H1 (cell line): ENCODE data around the gene RIPOR3. TPM values are rescaled to one million over a fixed set of nuclear protein-coding genes. Genes with fewer than 3 reads are reported as not detected.

Source experiments
- FOSL1 ChIP-seq: IDR thresholded peaks from 2 replicates; pipeline ENCODE4 v1.6.1; 2011; ENCODE audit warnings: mild to moderate bottlenecking, low read depth, low read length, moderate library complexity; ENCODE audit not compliant: insufficient read depth
- GABPA ChIP-seq: IDR thresholded peaks from 2 replicates; pipeline ENCODE4 v1.6.1; 2011; ENCODE audit warnings: mild to moderate bottlenecking, low read length, moderate library complexity, borderline replicate concordance; ENCODE audit not compliant: insufficient read depth
- KDM4A ChIP-seq: IDR thresholded peaks from one replicate; pipeline ENCODE4 v1.7.1; 2012; ENCODE audit warnings: low read depth, mild to moderate bottlenecking, moderate library complexity, low read length, inconsistent platforms; ENCODE audit not compliant: severe bottlenecking
- PHF8 ChIP-seq: fragments of 200-600 bp; sonication (generic); conservative IDR thresholded peaks from 2 replicates; pipeline ENCODE4 v1.7.1; 2012; ENCODE audit warnings: low read depth, mild to moderate bottlenecking, inconsistent platforms, low read length, moderate library complexity
- POLR2A ChIP-seq, 2 experiments: IDR thresholded peaks; 1 replicate in 1 of 2; 2 replicates in 1 of 2; pipeline ENCODE4 v1.6.1; 2011; ENCODE audit warnings: low read depth in 2 of 2, low read length in 2 of 2, mild to moderate bottlenecking in 2 of 2; ENCODE audit errors: control extremely low read depth in 1 of 2
- SP1 ChIP-seq: IDR thresholded peaks from 2 replicates; pipeline ENCODE4 v1.6.1; 2011; ENCODE audit warnings: low read depth, low read length
- SP2 ChIP-seq: IDR thresholded peaks from 2 replicates; pipeline ENCODE4 v1.6.1; 2012; ENCODE audit warnings: mild to moderate bottlenecking, low read length, inconsistent platforms
- TAF1 ChIP-seq: IDR thresholded peaks from 2 replicates; pipeline ENCODE4 v1.6.1; 2011; ENCODE audit warnings: mild to moderate bottlenecking, low read depth, low read length
- ZNF274 ChIP-seq: IDR thresholded peaks from 2 replicates; pipeline ENCODE4 v1.7.0; 2012; ENCODE audit warnings: low read length, borderline replicate concordance; ENCODE audit errors: extremely low read depth
- polyA plus RNA-seq, 7 experiments: library from polyadenylated mRNA; depleted of rRNA in 3 of 7; stranded (reverse) in 5 of 7; unstranded in 2 of 7; fragments of >200 nt in 5 of 7; fragments of 200-250 nt in 2 of 7; gene quantifications; 1 replicate in 5 of 7; 2 replicates in 1 of 7; 4 replicates in 1 of 7; pipeline versions ENCODE4 v1.2.1 to v1.2.3, GENCODE V29; 2011 to 2013; ENCODE audit warnings: missing spikeins in 2 of 7, mixed read lengths in 2 of 7
- total RNA-seq: library from RNA; stranded (reverse); fragmentation: NEBNext Ultra II Directional; extraction: Animal tissue kit (Norgen Biotek cat#: 25700); gene quantifications from 2 replicates; pipeline ENCODE4 v1.2.1, GENCODE V29; 2021

Gene RIPOR3
- total and polyA plus RNA-seq, 2 of the 8 experiments (the other 6 are each of a cell fraction or from before 2014, with no cell fraction given): 3.6 to 4.5 TPM

DNA sequence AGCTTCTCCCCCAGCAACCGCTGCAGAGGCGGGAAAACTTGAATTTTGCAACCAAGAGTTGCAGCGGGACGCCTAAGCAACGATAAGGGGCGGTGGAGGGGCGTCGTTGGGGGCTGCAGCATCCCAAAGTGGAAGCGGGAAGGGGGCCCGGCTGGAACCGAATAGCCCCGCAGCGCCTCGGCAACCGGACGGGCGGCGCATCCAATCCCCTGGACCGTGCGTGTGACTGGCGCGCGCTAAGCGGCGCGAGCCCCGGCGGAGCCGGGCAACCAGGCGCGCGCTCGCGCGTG is 39.4 kb upstream of the RIPOR3 start (continued):
- no peak for TF ChIP-seq SP1
- peak; percentile 49; the same call in 1 of the 2 replicates for TF ChIP-seq PHF8
- TF ChIP-seq TAF1: peak; percentile 43; the same call in 1 of the 2 replicates
- TF ChIP-seq SP2: no peak
- TF ChIP-seq POLR2A (IDR thresholded peaks at IDR 0.05; ENCODE audit: control extremely low read depth in 1 of 2, low read depth in 2 of 2, low read length in 2 of 2): no peak; a peak in 1 of 3 replicates
- no peak for TF ChIP-seq GABPA
- TF ChIP-seq KDM4A: no peak
- TF ChIP-seq ZNF274: no peak
- 0 out of 2 replicates have a peak, but pooled peaks have one; percentile 6 for TF ChIP-seq FOSL1
